ENCODE data around the gene PTK6. TPM values are rescaled to one million over a fixed set of nuclear protein-coding genes. Genes with fewer than 3 reads are reported as not detected.
A peak's percentile ranks its signal among the peaks of the same experiment; 100 is the strongest.
"Not testable (repeated sequence)": the region's sequence is repeated elsewhere in the genome, so short reads cannot be mapped to it uniquely, and the experiment has no call there.

The PTK6 gene
- total RNA-seq, 1 donor from 2014 or later, result 0.49 TPM

- Mint-ChIP-seq H3K4me3 (peak overlapping the region; percentile 63), H3K36me3 (ENCODE audit: low read depth) (peaks cover 8% of the 10 kb centered on the region), H3K9me3 (peaks cover 8% of the 10 kb centered on the region), H3K27ac (peak overlapping the region; percentile 12), H3K27me3 (peaks cover 8% of the 10 kb centered on the region), H3K4me1 (peaks cover 15% of the 10 kb centered on the region)
- POLR2A ChIA-PET, result interaction anchor here (1.0 kb wide), 1 partner anchor 20 kb away, joined by 3 read pairs; no protein-coding TSS in a partner anchor
- CTCF ChIA-PET, result interaction anchor here (1.2 to 1.6 kb wide), 2 partner anchors 20 to 520 kb away, joined by 3 to 4 read pairs; partner anchors contain the start of gene PTK6
- intact Hi-C loops (cut with micrococcal nuclease), result no loop called here
- TF ChIP-seq CTCF (IDR thresholded peaks at IDR 0.05), result no peak
- no peak for ATAC-seq (ENCODE audit: low read depth)
- no peak for DNase-seq
Measured at GRCh38 chr20:63517376-63518309, 19.5 kb downstream of the PTK6 start.

- H3K4me1 Mint-ChIP-seq; ATAC-seq (ENCODE audit: low read depth); H3K27ac Mint-ChIP-seq; H3K9me3 Mint-ChIP-seq; CTCF ChIA-PET; intact Hi-C loops (cut with micrococcal nuclease); DNase-seq; H3K4me3 Mint-ChIP-seq; H3K36me3 Mint-ChIP-seq (ENCODE audit: low read depth): not testable (repeated sequence)
- H3K27me3 Mint-ChIP-seq, result peaks cover 15% of the 10 kb centered on the region
- POLR2A ChIA-PET, result interaction anchor here (0.7 kb wide), 1 partner anchor 561 kb away, joined by 4 read pairs; no protein-coding TSS in a partner anchor
Measured at GRCh38 chr20:63514520-63514919, 22.7 kb downstream of the PTK6 start.

- no peaks in the 10 kb centered on the region for H3K36me3 Mint-ChIP-seq (ENCODE audit: low read depth)
- DNase-seq, result no peak
- no peak overlapping the region for H3K4me3 Mint-ChIP-seq
- no peak for ATAC-seq (ENCODE audit: low read depth)
- intact Hi-C loops (cut with micrococcal nuclease), result no loop called here
- no peak for TF ChIP-seq CTCF (IDR thresholded peaks at IDR 0.05)
- no peaks in the 10 kb centered on the region for H3K4me1 Mint-ChIP-seq
- CTCF ChIA-PET, result no interaction called here
- H3K27me3 Mint-ChIP-seq, result peaks cover 22% of the 10 kb centered on the region
- POLR2A ChIA-PET, result no interaction called here
- peaks cover 8% of the 10 kb centered on the region for H3K9me3 Mint-ChIP-seq
- no peak overlapping the region for H3K27ac Mint-ChIP-seq
Measured at GRCh38 chr20:63513207-63513606, 24.0 kb downstream of the PTK6 start.

- POLR2A ChIA-PET, result interaction anchor here (1.4 kb wide), 1 partner anchor 11 kb away, joined by 3 read pairs; the partner anchor contains the start of gene PPDPF
- CTCF ChIA-PET, result no interaction called here
- Mint-ChIP-seq H3K27me3 (peaks cover 31% of the 10 kb centered on the region), H3K4me3 (no peak overlapping the region), H3K4me1 (no peaks in the 10 kb centered on the region), H3K27ac (no peak overlapping the region), H3K9me3 (peaks cover 12% of the 10 kb centered on the region), H3K36me3 (ENCODE audit: low read depth) (no peaks in the 10 kb centered on the region)
- DNase-seq, result no peak
- TF ChIP-seq CTCF (IDR thresholded peaks at IDR 0.05), result no peak
- intact Hi-C loops (cut with micrococcal nuclease), result no loop called here
- no peak for ATAC-seq (ENCODE audit: low read depth)
Measured at GRCh38 chr20:63509088-63509564, 28.1 kb downstream of the PTK6 start.

GRCh38 chr20:63508072-63508768 is 29.0 kb downstream of the PTK6 start:
- CTCF ChIA-PET, result no interaction called here
- H3K27ac Mint-ChIP-seq, result no peak overlapping the region
- no peaks in the 10 kb centered on the region for H3K36me3 Mint-ChIP-seq (ENCODE audit: low read depth)
- no peak for TF ChIP-seq CTCF (IDR thresholded peaks at IDR 0.05)
- peaks cover 29% of the 10 kb centered on the region for H3K27me3 Mint-ChIP-seq
- intact Hi-C loops (cut with micrococcal nuclease), result no loop called here
- H3K4me3 Mint-ChIP-seq, result no peak overlapping the region
- H3K9me3 Mint-ChIP-seq, result peaks cover 10% of the 10 kb centered on the region
- no peak for DNase-seq
- H3K4me1 Mint-ChIP-seq, result no peaks in the 10 kb centered on the region
- POLR2A ChIA-PET, result interaction anchor here (1.4 kb wide), 1 partner anchor 12 kb away, joined by 3 read pairs; the partner anchor contains the start of gene PPDPF
- ATAC-seq (ENCODE audit: low read depth), result no peak
